ENCODE data around the gene GCGR. TPM values are rescaled to one million over a fixed set of nuclear protein-coding genes. Genes with fewer than 3 reads are reported as not detected.

Gene GCGR
- total RNA-seq, 1 donor from 2014 or later, result not detected

DNA sequence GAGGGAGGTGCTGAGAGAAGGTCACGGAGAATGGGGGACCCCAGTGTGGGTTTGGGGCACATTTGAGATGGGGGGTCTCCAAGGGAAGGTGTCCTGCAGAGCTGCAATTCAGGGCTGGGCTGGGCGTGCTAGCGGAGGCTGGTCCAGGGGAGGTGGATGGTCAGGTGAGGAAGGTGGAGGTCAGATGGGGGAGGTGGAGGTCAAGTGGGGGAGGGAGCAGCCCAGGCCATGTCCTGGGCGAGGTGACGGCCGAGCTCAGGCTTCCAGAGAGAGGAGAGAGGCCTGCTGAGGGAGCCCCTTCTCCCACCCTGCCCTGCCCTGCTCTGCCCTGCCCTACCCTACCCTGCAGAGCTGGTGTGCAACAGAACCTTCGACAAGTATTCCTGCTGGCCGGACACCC, 6.5 kb downstream of the GCGR start:
- Mint-ChIP-seq H3K27me3 (ENCODE audit: low read depth) (peaks cover 43% of the 10 kb centered on the region), H3K36me3 (ENCODE audit: low read depth) (no peaks in the 10 kb centered on the region), H3K9me3 (no peaks in the 10 kb centered on the region), H3K27ac (ENCODE audit: unreplicated experiment) (no peak overlapping the region), H3K4me1 (no peaks in the 10 kb centered on the region), H3K4me3 (no peak overlapping the region)
- no peak for DNase-seq (ENCODE audit: low read depth, low spot score)
- TF ChIP-seq, protein P1, sequence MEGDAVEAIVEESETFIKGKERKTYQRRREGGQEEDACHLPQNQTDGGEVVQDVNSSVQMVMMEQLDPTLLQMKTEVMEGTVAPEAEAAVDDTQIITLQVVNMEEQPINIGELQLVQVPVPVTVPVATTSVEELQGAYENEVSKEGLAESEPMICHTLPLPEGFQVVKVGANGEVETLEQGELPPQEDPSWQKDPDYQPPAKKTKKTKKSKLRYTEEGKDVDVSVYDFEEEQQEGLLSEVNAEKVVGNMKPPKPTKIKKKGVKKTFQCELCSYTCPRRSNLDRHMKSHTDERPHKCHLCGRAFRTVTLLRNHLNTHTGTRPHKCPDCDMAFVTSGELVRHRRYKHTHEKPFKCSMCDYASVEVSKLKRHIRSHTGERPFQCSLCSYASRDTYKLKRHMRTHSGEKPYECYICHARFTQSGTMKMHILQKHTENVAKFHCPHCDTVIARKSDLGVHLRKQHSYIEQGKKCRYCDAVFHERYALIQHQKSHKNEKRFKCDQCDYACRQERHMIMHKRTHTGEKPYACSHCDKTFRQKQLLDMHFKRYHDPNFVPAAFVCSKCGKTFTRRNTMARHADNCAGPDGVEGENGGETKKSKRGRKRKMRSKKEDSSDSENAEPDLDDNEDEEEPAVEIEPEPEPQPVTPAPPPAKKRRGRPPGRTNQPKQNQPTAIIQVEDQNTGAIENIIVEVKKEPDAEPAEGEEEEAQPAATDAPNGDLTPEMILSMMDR (conservative IDR thresholded peaks at IDR 0.05), result no peak

DNA sequence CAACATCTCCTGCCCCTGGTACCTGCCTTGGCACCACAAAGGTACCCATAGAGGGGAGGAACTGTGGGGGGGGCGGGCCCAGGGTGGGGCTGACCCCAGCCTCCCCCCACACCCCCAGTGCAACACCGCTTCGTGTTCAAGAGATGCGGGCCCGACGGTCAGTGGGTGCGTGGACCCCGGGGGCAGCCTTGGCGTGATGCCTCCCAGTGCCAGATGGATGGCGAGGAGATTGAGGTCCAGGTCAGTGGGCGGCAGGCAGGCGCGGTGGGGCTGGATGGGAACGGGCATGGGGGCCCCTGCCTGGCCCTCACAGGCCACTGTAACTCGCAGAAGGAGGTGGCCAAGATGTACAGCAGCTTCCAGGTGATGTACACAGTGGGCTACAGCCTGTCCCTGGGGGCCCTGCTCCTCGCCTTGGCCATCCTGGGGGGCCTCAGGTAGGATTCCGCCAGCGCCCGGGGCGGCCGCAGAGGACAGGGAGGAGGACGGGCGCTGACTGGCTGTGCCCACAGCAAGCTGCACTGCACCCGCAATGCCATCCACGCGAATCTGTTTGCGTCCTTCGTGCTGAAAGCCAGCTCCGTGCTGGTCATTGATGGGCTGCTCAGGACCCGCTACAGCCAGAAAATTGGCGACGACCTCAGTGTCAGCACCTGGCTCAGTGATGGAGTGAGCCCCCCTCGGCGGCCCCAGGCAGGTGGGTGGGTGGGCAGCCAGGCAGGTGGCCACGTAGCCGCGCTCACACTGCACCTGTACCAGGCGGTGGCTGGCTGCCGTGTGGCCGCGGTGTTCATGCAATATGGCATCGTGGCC, 7.1 kb downstream of the GCGR start:
- no peaks in the 10 kb centered on the region for H3K36me3 Mint-ChIP-seq (ENCODE audit: low read depth)
- H3K4me3 Mint-ChIP-seq, result no peak overlapping the region
- H3K27me3 Mint-ChIP-seq (ENCODE audit: low read depth), result peaks cover 38% of the 10 kb centered on the region
- TF ChIP-seq, protein P1 (conservative IDR thresholded peaks at IDR 0.05), result no peak
- H3K9me3 Mint-ChIP-seq, result no peaks in the 10 kb centered on the region
- H3K27ac Mint-ChIP-seq (ENCODE audit: unreplicated experiment), result no peak overlapping the region
- DNase-seq (ENCODE audit: low read depth, low spot score), result no peak
- peaks cover 2% of the 10 kb centered on the region for H3K4me1 Mint-ChIP-seq

DNA sequence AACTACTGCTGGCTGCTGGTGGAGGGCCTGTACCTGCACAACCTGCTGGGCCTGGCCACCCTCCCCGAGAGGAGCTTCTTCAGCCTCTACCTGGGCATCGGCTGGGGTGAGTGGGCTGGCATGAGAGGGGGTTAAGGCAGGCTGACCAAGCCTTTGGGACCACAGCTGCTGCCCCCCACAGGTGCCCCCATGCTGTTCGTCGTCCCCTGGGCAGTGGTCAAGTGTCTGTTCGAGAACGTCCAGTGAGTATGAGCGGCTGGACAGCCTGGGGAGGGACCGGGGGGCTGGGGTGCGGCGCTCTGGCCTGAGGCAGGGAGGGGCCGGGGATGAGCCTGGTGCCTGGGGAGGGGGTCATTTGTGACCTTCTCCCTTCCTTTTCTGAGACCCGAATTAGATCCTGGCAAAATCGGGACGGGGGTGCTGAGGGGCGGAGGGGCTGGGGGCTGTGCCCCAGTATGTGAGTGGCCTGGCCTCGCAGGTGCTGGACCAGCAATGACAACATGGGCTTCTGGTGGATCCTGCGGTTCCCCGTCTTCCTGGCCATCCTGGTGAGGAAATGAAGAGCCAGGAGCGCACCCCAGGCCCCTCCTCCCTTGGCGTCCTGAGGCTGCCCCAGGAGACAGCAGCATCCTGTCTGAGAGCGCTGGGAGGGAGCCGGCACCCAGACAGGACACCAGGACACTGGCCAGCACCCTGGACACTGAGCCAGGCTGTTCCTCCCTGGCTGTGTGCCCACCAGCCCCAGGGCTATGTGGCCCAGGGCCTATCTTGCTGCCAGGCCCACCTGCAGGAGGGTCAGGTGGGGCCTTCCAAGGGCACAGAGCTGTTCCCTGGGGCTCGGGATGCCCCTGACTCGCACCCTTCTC, 8.0 kb downstream of the GCGR start:
- Mint-ChIP-seq H3K27me3 (ENCODE audit: low read depth) (peaks cover 35% of the 10 kb centered on the region), H3K4me3 (no peak overlapping the region), H3K4me1 (peaks cover 4% of the 10 kb centered on the region), H3K9me3 (no peaks in the 10 kb centered on the region), H3K36me3 (ENCODE audit: low read depth) (no peaks in the 10 kb centered on the region), H3K27ac (ENCODE audit: unreplicated experiment) (no peak overlapping the region)
- DNase-seq (ENCODE audit: low read depth, low spot score), result no peak
- TF ChIP-seq, protein P1 (conservative IDR thresholded peaks at IDR 0.05), result no peak

DNA sequence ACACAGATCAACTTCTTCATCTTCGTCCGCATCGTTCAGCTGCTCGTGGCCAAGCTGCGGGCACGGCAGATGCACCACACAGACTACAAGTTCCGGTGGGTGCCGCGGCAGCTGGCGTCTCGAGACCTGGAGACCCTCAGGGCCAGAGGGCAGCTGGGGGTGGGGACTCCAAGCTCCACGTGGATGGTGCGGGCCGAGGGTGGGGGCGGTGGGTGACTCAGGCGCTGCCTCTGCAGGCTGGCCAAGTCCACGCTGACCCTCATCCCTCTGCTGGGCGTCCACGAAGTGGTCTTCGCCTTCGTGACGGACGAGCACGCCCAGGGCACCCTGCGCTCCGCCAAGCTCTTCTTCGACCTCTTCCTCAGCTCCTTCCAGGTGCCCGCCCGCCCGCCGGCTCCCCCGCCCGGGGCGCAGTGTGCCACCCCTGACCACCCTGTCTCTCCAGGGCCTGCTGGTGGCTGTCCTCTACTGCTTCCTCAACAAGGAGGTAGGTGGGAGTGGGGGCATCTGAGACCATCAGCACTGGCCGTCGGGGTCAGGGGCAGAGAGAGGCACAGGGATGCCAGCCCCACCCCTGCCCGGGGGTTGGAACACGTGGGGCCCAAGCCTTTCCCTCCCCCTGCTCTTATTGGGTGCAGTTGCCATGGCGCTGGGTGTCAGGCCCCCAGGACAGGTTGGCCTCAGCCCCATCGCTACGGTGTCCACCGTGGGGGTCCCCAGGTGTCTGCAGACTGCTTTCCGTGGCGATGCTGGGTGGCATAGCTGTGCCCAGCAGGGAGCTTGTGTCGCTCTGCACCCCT, 8.8 kb downstream of the GCGR start:
- Mint-ChIP-seq H3K27me3 (ENCODE audit: low read depth) (peaks cover 30% of the 10 kb centered on the region), H3K4me3 (no peak overlapping the region), H3K9me3 (no peaks in the 10 kb centered on the region), H3K4me1 (peaks cover 8% of the 10 kb centered on the region), H3K27ac (ENCODE audit: unreplicated experiment) (no peak overlapping the region), H3K36me3 (ENCODE audit: low read depth) (no peaks in the 10 kb centered on the region)
- TF ChIP-seq, protein P1 (conservative IDR thresholded peaks at IDR 0.05), result no peak
- no peak for DNase-seq (ENCODE audit: low read depth, low spot score)

DNA sequence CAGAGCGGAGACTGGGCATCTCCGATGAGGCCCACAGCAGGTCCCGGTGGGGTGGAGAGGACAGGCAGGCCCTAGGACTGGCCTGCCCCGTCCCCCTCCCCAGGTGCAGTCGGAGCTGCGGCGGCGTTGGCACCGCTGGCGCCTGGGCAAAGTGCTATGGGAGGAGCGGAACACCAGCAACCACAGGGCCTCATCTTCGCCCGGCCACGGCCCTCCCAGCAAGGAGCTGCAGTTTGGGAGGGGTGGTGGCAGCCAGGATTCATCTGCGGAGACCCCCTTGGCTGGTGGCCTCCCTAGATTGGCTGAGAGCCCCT, 9.4 kb downstream of the GCGR start:
- H3K36me3 Mint-ChIP-seq (ENCODE audit: low read depth), result no peaks in the 10 kb centered on the region
- DNase-seq (ENCODE audit: low read depth, low spot score), result no peak
- H3K4me1 Mint-ChIP-seq, result peaks cover 9% of the 10 kb centered on the region
- no peak overlapping the region for H3K27ac Mint-ChIP-seq (ENCODE audit: unreplicated experiment)
- H3K4me3 Mint-ChIP-seq, result no peak overlapping the region
- no peaks in the 10 kb centered on the region for H3K9me3 Mint-ChIP-seq
- peaks cover 32% of the 10 kb centered on the region for H3K27me3 Mint-ChIP-seq (ENCODE audit: low read depth)
- TF ChIP-seq, protein P1 (conservative IDR thresholded peaks at IDR 0.05), result no peak
